Hepatocyte (in vitro differentiated cells): Measurements from ENCODE around the gene WRNIP1.

Experiments used
- CTCF ChIP-seq: fragments of 200-600 bp; sonication (generic); IDR thresholded peaks from 2 replicates; pipeline ENCODE4 v1.5.1; 2016; ENCODE audit warnings: antibody characterized with exemption, mild to moderate bottlenecking; ENCODE audit not compliant: poor library complexity
- EZH2 ChIP-seq: fragments of 200-600 bp; sonication (generic); IDR thresholded peaks from 2 replicates; pipeline ENCODE4 v1.6.1; 2016; ENCODE audit warnings: antibody characterized with exemption, mild to moderate bottlenecking, borderline replicate concordance
- EZH2phosphoT487 ChIP-seq: fragments of 200-600 bp; sonication (generic); IDR thresholded peaks from one replicate; pipeline ENCODE4 v1.6.1; 2018; ENCODE audit warnings: antibody characterized with exemption, mild to moderate bottlenecking, low read depth, moderate library complexity; ENCODE audit not compliant: unreplicated experiment, severe bottlenecking

GRCh38 chr6:2715737-2716136 is 49.5 kb upstream of the WRNIP1 start:
- TF ChIP-seq CTCF (no peak), EZH2phosphoT487 (no peak), EZH2 (no peak)
